Hindlimb muscle (tissue), 1 donor: ENCODE data around the gene CHADL. TPM values are rescaled to one million over a fixed set of nuclear protein-coding genes. Genes with fewer than 3 reads are reported as not detected.
"Not testable (repeated sequence)": the region's sequence is repeated elsewhere in the genome, so short reads cannot be mapped to it uniquely, and the experiment has no call there.

Experiments
- DNase-seq: peaks from one replicate; pipeline ENCODE4 v3.0.0-alpha.2; 2013
- polyA plus RNA-seq: library from polyadenylated mRNA; unstranded; fragments of 120-200 nt; gene quantifications from one replicate; pipeline ENCODE4 v1.2.1, GENCODE V29; 2013; ENCODE audit not compliant: insufficient read length

Gene CHADL
- polyA plus RNA-seq, 1 donor = 4.9 TPM

GRCh38 chr22:41181349-41182241, 59.1 kb downstream of the CHADL start:
- no peak for DNase-seq

- DNase-seq = no peak
These were observed 59.8 kb downstream of the CHADL start for GRCh38 chr22:41180926-41181325.

GRCh38 chr22:41180362-41180761, 60.4 kb downstream of the CHADL start:
- not testable (repeated sequence) for DNase-seq

Other genes starting within 250 kb of the CHADL start
- 41.2 TPM for gene EP300, start 148.3 kb downstream of the CHADL start, polyA plus RNA-seq
- gene L3MBTL2, start 35.6 kb downstream of the CHADL start, polyA plus RNA-seq = 15.5 TPM
- 31.1 TPM for gene RANGAP1, start 45.3 kb upstream of the CHADL start, polyA plus RNA-seq
- 43.4 TPM for gene ZC3H7B, start 60.6 kb upstream of the CHADL start, polyA plus RNA-seq
- gene TEF, start 141.0 kb upstream of the CHADL start, polyA plus RNA-seq = 11.9 TPM
- 40.7 TPM for gene TOB2, start 205.9 kb upstream of the CHADL start, polyA plus RNA-seq
- 29.4 TPM for gene PHF5A, start 227.8 kb upstream of the CHADL start, polyA plus RNA-seq
- 117 TPM for gene ACO2, start 228.2 kb upstream of the CHADL start, polyA plus RNA-seq